HepG2 (cell line): Measurements from ENCODE around the gene FAM222B. TPM values are rescaled to one million over a fixed set of nuclear protein-coding genes. Genes with fewer than 3 reads are reported as not detected.

Source experiments
- HOXA5 ChIP-seq: sonication (generic); formaldehyde crosslinking; IDR thresholded peaks from 2 replicates; pipeline ENCODE4 v1.4.0; 2020; ENCODE audit warnings: missing genetic modification reagents
- KDM5A ChIP-seq: fragments of 200-600 bp; sonication (generic); IDR thresholded peaks from 2 replicates; pipeline ENCODE4 v1.7.0; 2018; ENCODE audit warnings: antibody characterized with exemption, mild to moderate bottlenecking, low read length, borderline replicate concordance
- KLF11 ChIP-seq: IDR thresholded peaks from 2 replicates; pipeline ENCODE4 v1.6.1; 2016; ENCODE audit warnings: missing compliant biosample characterization
- MAF1 ChIP-seq: sonication (generic); formaldehyde crosslinking; IDR thresholded peaks from 2 replicates; pipeline ENCODE4 v1.5.0; 2020; ENCODE audit warnings: missing genetic modification reagents, borderline replicate concordance
- MIER2 ChIP-seq: IDR thresholded peaks from 2 replicates; pipeline ENCODE4 v1.6.1; 2016; ENCODE audit warnings: missing biosample characterization, missing genetic modification reagents
- PCBP1 ChIP-seq: fragments of 200-400 bp; formaldehyde crosslinking; IDR thresholded peaks from 2 replicates; pipeline ENCODE4 v1.6.1; 2017; ENCODE audit warnings: mild to moderate bottlenecking, low read depth, low read length, borderline replicate concordance
- PHB2 ChIP-seq: fragments of 450-650 bp; IDR thresholded peaks from 2 replicates; pipeline ENCODE4 v1.6.1; 2018; ENCODE audit not compliant: partially characterized antibody
- PHF20 ChIP-seq: sonication (generic); formaldehyde crosslinking; IDR thresholded peaks from 2 replicates; pipeline ENCODE4 v1.5.0; 2020; ENCODE audit warnings: mild to moderate bottlenecking, missing genetic modification reagents
- RCOR2 ChIP-seq: IDR thresholded peaks from 2 replicates; pipeline ENCODE4 v1.6.1; 2016; ENCODE audit warnings: missing biosample characterization, missing genetic modification reagents
- RORA ChIP-seq: sonication (generic); formaldehyde crosslinking; IDR thresholded peaks from 2 replicates; pipeline ENCODE4 v1.5.0; 2020; ENCODE audit warnings: mild to moderate bottlenecking, missing genetic modification reagents, moderate library complexity
- SRF ChIP-seq: IDR thresholded peaks from 2 replicates; pipeline ENCODE4 v1.6.1; 2011; ENCODE audit warnings: mild to moderate bottlenecking, low read depth, low read length, moderate library complexity
- SSRP1 ChIP-seq: IDR thresholded peaks from 2 replicates; pipeline ENCODE4 v1.6.1; 2016; ENCODE audit warnings: control low read depth
- TFDP1 ChIP-seq: IDR thresholded peaks from 2 replicates; pipeline ENCODE4 v1.6.1; 2016; ENCODE audit warnings: missing compliant biosample characterization, missing genetic modification reagents, borderline replicate concordance
- ZBTB20 ChIP-seq: sonication (generic); formaldehyde crosslinking; IDR thresholded peaks from 2 replicates; pipeline ENCODE4 v1.8.1; 2023; ENCODE audit warnings: missing genetic modification reagents, low read depth, mild to moderate bottlenecking, borderline replicate concordance
- ZBTB7B ChIP-seq: sonication (generic); formaldehyde crosslinking; IDR thresholded peaks from 2 replicates; pipeline ENCODE4 v1.4.0; 2020; ENCODE audit warnings: missing genetic modification reagents
- ZIK1 ChIP-seq: sonication (generic); formaldehyde crosslinking; IDR thresholded peaks from 2 replicates; pipeline ENCODE4 v1.5.0; 2020; ENCODE audit warnings: mild to moderate bottlenecking, low read depth, missing genetic modification reagents, borderline replicate concordance
- ZMYM2 ChIP-seq: sonication (generic); formaldehyde crosslinking; IDR thresholded peaks from 2 replicates; pipeline ENCODE4 v1.8.0; 2022; ENCODE audit warnings: mild to moderate bottlenecking, missing genetic modification reagents
- ZNF383 ChIP-seq: sonication (generic); formaldehyde crosslinking; IDR thresholded peaks from 2 replicates; pipeline ENCODE4 v1.4.0; 2020; ENCODE audit warnings: missing genetic modification reagents, mild to moderate bottlenecking, borderline replicate concordance
- ZNF432 ChIP-seq: sonication (generic); formaldehyde crosslinking; IDR thresholded peaks from 2 replicates; pipeline ENCODE4 v1.5.0; 2020; ENCODE audit warnings: missing genetic modification reagents, mild to moderate bottlenecking, borderline replicate concordance
- ZNF619 ChIP-seq: sonication (generic); formaldehyde crosslinking; IDR thresholded peaks from 2 replicates; pipeline ENCODE4 v1.4.0; 2020; ENCODE audit warnings: mild to moderate bottlenecking, missing genetic modification reagents
- ZNF709 ChIP-seq: sonication (generic); formaldehyde crosslinking; IDR thresholded peaks from 2 replicates; pipeline ENCODE4 v1.5.0; 2020; ENCODE audit warnings: mild to moderate bottlenecking, missing genetic modification reagents
- ZNF770 ChIP-seq: sonication (generic); formaldehyde crosslinking; IDR thresholded peaks from 2 replicates; pipeline ENCODE4 v1.5.0; 2020; ENCODE audit warnings: mild to moderate bottlenecking, missing genetic modification reagents
- polyA plus RNA-seq, 8 experiments: library from polyadenylated mRNA; depleted of rRNA in 3 of 8; stranded (reverse) in 7 of 8; unstranded in 1 of 8; fragments of >200 nt; fragmentation: Illumina TruSeq in 4 of 8; extraction: Trizol in 4 of 8; gene quantifications; 2 replicates each; pipeline versions ENCODE4 v1.2.1 to v1.2.3, GENCODE V29; 2011 to 2016; ENCODE audit warnings: low read depth in 4 of 8, missing spikeins in 1 of 8, mixed read lengths in 1 of 8; ENCODE audit not compliant: insufficient read depth in 1 of 8
- total RNA-seq, 5 experiments: library from RNA; depleted of rRNA; stranded (reverse); fragments of >200 nt; fragmentation: Illumina TruSeq; extraction: Trizol; gene quantifications; 2 replicates each; pipeline ENCODE4 v1.2.3, GENCODE V29; 2016; ENCODE audit warnings: low read depth in 1 of 5
- TF ChIP-seq, protein P1 (sequence below): sonication (generic); formaldehyde crosslinking; conservative IDR thresholded peaks from 2 replicates; pipeline ENCODE4 v1.4.0; 2020; ENCODE audit warnings: mild to moderate bottlenecking, missing genetic modification reagents, moderate library complexity

Gene FAM222B
- total and polyA plus RNA-seq, 2 of the 13 experiments (the other 11 are each of a cell fraction or from before 2014, with no cell fraction given) = 3.5 to 7.3 TPM

DNA sequence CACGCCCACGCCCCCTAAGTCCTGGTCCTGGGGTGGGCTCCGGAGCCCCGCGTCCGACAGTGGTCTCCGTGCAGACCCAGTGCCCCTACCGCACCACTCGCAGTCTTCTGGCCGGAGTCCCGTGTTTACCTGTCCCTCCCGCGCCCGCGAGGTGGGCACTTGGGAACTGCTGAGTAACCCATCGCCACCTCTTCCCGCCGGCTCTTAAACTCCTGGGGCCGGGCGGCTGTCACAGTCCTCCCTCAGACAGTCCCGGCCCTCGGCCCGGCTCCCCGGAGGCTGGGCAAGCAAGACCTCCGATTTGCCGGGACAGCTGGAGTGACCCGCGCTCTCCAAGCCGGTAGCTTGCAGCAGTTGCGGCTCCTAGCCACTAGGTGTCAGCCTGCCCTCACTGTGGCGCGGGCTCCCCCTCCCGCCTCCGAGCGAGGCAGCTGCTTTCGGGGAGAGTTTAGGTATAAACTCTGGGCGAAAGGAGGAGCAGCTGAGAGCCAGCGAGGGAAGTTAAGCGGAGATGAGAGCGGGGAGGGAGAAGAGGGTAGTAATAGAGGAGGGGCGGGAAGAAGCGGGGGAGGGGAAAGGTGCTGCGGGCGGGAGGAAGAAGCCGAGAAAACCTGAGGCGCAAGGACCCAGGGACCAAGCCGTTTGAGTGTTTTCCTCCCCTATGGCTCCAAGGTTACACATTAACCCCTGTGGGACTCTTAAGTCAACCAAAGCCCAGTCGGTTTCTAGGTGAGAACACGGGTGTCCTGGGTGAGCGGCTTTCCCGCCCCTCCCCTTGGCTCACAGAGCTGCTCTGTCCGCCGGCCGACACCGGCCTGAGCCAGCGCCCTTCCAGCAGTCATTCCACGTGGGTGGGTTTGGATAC lies 115.7 kb downstream of the FAM222B start (continued):
- peak; percentile 69 for TF ChIP-seq ZNF770 (CRISPR knock-in tag)
- peak; percentile 25 for TF ChIP-seq ZBTB7B (CRISPR knock-in tag)
- no peak for TF ChIP-seq ZMYM2 (CRISPR knock-in tag)
- peak; percentile 61; the same call in 1 of the 2 replicates for TF ChIP-seq ZNF619
- no peak for TF ChIP-seq ZNF432 (CRISPR knock-in tag)
- TF ChIP-seq RCOR2 (CRISPR knock-in tag) = no peak
- no peak for TF ChIP-seq SRF
- TF ChIP-seq KDM5A = peak; percentile 77
- peak; percentile 31; the same call in 1 of the 2 replicates for TF ChIP-seq MAF1 (CRISPR knock-in tag)
- TF ChIP-seq ZIK1 (CRISPR knock-in tag) = no peak
- peak; percentile 49; the same call in 1 of the 2 replicates for TF ChIP-seq TFDP1 (CRISPR knock-in tag)
- TF ChIP-seq RORA (CRISPR knock-in tag) = no peak
- no peak for TF ChIP-seq ZBTB20 (CRISPR knock-in tag)
- 0 out of 2 replicates have a peak, but pooled peaks have one; percentile 4 for TF ChIP-seq PHF20
- no peak for TF ChIP-seq SSRP1 (CRISPR knock-in tag)
- no peak for TF ChIP-seq PHB2
- TF ChIP-seq ZNF383 (CRISPR knock-in tag) = peak; percentile 85; the same call in 1 of the 2 replicates
- TF ChIP-seq HOXA5 (CRISPR knock-in tag) = 0 out of 2 replicates have a peak, but pooled peaks have one; percentile 64
- no peak for TF ChIP-seq KLF11 (CRISPR knock-in tag)
- 0 out of 2 replicates have a peak, but pooled peaks have one; percentile 21 for TF ChIP-seq PCBP1
- no peak; the same call in 1 of the 2 replicates for TF ChIP-seq MIER2
- TF ChIP-seq ZNF709 (CRISPR knock-in tag) = 0 out of 2 replicates have a peak, but pooled peaks have one; percentile 54
- TF ChIP-seq, protein P1, sequence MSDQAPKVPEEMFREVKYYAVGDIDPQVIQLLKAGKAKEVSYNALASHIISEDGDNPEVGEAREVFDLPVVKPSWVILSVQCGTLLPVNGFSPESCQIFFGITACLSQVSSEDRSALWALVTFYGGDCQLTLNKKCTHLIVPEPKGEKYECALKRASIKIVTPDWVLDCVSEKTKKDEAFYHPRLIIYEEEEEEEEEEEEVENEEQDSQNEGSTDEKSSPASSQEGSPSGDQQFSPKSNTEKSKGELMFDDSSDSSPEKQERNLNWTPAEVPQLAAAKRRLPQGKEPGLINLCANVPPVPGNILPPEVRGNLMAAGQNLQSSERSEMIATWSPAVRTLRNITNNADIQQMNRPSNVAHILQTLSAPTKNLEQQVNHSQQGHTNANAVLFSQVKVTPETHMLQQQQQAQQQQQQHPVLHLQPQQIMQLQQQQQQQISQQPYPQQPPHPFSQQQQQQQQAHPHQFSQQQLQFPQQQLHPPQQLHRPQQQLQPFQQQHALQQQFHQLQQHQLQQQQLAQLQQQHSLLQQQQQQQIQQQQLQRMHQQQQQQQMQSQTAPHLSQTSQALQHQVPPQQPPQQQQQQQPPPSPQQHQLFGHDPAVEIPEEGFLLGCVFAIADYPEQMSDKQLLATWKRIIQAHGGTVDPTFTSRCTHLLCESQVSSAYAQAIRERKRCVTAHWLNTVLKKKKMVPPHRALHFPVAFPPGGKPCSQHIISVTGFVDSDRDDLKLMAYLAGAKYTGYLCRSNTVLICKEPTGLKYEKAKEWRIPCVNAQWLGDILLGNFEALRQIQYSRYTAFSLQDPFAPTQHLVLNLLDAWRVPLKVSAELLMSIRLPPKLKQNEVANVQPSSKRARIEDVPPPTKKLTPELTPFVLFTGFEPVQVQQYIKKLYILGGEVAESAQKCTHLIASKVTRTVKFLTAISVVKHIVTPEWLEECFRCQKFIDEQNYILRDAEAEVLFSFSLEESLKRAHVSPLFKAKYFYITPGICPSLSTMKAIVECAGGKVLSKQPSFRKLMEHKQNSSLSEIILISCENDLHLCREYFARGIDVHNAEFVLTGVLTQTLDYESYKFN (CRISPR knock-in tag) = peak; percentile 53
